Activated naive CD4-positive, alpha-beta T cell treated with anti-CD3 and anti-CD28 coated beads, Interleukin-2, amount 50 U/mL, for 16 hours (primary cell): ENCODE results near the gene EBI3.
"Not testable (repeated sequence)": the region's sequence is repeated elsewhere in the genome, so short reads cannot be mapped to it uniquely, and the experiment has no call there.

Source experiments
- DNase-seq: peaks from one replicate; pipeline ENCODE4 v3.0.0-alpha.2; 2020

EBI3 gene

DNA sequence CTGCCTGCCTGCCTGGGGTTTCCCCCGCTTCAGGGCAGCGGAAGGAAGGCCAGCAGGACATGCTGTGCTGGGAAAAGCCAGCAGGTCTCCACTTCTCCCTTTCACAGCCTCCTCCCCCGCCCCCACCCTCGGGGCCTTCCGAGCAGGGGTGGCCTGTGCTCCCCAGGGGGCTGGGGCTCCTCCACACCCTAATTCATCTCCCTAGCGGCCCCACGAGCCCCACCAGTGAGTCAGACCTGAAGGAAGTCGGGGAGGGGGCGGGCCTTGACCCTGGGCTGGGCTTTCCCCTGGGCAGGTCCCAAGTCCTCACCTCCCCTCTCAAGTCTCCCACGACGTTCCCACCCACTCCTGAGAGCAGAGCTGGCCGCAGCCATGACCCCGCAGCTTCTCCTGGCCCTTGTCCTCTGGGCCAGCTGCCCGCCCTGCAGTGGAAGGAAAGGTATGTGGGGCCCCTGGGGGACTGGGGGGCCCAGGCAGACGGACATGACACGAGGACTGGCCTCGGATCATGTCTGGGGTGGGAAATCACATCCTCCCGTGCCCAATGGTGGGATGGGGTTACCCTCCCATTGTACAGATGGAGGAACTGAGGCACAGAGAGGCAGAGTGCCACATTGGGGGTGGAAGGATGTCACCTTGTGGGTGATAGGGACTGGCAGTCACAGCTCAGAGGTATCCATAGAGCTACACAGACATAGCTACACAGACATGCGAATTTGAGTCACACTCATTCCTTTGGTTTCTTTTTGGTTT lies at the start of gene EBI3:
TSS of gene EBI3 (plus strand) at position 345 of the 753 bp plus-strand sequence. CDS start at position 373, 28 bp downstream.
- DNase-seq, result peak; percentile 23

DNA sequence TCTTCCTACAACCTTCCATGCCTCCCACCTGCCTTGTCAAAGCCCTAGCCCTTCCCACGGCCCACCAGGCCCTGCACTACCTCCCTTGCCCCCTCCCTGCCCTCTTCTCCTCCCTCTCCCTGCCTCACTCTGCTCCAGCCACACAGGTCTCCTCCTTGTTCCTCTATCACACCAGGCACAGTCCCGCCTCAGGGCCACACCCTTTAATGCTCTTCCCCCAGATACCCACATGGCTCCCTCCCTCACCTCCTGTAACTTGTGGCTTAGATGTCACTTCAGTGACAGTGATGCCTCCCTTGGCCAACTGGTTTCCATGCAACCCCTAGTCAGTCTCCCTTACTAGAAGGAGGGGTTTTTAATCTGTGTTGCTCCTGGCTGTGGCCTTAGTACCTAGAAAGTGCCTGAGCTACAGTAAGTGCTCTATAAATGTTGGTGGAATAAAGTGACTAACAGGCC lies 48.2 kb upstream of the EBI3 start:
- no peak for DNase-seq

DNA sequence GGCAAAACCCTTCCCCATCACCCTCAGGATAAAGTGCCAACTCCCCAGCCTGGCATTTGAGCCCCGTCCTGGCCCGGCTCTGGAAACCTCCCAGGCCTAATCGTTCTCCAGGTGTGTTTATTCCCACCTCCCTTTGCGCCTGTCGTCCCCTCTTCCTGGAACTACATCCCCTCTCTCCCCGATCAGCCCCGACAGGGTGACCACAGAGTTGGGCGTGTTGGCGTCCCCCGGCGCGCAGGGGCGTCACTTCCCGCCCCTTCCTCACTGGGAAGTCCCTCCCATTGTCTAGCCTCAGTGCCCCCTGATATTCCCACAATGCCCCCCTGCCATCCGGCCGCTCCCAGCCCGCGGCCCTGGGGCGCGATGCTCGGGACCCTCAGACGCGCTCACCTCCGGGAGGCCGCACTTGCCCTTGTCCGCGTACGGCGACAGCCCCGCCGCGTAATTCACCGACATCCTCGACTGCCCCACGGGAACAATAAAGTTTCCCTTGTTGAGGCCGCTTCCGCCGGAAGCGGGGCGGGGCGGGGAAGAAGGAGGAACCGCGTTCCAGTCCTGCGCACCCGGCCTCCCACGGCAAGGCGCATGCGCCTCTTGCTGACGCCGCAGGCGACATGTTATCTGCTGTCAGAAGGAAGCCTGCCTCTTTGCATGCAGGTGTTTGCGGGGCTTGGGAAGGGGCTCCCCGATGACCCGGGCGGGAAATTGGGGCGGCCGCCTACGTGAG lies 47.1 kb upstream of the EBI3 start, which contains the start of the genes ANKRD24 and SIRT6:
TSS of gene ANKRD24 (plus strand) at position 606 of the 727 bp plus-strand sequence. CDS start 3,737 bp downstream, outside the sequence.
TSS of gene SIRT6 (minus strand) at position 480 of the 727 bp plus-strand sequence. CDS start at position 456, 24 bp downstream.
- DNase-seq, result peak; percentile 97

DNA sequence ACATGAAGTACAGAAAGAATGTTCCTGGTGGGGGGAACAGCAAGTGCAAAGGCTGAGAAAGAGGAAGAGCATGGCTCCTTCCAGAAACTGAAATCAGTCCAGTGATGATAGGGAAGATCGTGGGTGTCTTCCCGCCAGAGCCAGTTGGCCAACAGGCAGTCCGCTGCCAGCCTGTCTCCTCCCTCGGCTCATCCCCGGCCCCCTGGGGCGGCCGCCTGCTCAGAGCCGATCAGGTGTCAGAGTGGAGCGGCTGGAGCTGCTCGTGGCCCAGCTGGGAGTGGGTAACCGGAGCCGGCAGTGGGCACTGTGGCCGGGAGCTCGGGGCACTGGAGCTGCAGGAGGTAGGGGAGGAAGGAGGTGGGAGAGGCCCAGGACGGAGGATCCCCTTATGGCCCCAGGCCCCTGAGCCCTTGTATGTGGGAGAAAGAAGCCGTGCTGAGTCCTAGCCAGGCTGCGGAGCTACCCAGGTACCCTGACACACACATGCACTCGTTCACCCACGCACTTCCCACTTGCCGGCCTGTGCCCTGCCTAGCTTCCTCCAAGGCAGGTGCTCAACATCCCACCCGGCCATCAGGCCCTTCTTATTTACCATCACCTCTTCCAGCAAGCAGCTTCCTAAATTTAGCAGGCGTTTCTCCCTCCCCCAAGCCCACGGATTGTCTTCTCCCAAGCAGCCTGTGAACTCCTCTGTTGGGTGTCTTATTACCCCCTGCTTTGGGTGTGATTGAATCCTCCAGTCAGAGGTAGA lies 45.2 kb upstream of the EBI3 start:
- DNase-seq, result no peak

DNA sequence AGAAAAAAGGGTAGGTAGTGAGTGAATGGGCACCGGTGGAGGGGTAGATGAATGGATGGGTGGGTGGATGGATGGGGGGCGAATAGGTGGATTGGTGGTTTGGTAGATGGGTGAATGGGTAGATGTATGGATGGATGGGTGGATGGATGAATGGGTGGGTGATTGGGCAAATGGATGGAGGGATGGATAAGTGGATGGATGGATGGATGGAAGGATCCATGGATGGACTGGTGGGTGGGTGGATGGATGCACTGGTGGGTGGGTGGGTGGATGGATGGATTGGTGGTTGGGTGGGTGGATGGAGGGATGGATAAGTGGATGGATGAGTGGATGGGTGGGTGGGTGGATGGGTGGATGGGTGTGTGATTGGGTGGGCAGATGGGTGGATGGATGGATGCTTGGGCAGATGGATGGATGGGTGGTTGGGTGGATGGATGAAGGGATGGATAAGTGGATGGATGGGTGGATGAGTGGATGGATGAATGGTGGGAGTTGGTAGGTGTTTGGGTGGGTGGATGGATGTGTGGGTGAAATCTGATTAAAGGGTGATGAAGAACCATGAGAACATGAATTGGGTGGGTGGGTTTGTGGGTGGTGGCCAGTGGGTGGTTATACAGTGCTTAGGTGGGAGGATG lies 44.5 kb upstream of the EBI3 start:
- no peak for DNase-seq

DNA sequence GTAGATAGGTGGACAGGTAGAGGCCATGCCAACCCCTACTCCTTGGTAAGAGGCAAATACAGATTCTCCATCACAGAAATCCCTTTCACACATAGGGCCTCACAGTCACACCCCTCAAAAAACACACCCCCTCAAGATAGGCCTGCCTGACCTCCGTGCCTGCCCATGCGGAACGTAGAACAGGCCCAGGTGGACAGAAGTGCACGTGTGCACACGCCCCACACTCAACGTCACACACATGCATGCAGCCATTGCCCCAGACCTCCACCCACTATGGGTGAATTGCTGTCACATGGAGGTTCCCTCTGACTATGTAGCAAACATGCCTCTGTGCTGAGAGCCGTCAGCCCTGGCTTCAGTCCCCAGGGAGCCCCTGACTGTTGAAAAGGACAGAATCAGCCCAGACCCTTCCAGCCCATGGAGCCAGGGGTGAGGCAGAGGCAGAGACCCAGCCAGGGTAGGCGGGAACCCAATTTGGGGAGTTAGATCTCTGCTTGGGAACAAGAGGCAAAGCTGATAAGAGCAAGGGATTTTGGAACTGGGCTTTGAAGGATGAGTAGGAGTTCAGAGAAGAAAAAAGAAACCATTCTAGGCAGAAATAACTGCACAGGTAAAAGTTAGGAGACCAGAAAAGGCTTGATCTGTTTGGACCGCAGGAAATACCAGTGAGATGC lies 43.8 kb upstream of the EBI3 start:
- no peak for DNase-seq

DNA sequence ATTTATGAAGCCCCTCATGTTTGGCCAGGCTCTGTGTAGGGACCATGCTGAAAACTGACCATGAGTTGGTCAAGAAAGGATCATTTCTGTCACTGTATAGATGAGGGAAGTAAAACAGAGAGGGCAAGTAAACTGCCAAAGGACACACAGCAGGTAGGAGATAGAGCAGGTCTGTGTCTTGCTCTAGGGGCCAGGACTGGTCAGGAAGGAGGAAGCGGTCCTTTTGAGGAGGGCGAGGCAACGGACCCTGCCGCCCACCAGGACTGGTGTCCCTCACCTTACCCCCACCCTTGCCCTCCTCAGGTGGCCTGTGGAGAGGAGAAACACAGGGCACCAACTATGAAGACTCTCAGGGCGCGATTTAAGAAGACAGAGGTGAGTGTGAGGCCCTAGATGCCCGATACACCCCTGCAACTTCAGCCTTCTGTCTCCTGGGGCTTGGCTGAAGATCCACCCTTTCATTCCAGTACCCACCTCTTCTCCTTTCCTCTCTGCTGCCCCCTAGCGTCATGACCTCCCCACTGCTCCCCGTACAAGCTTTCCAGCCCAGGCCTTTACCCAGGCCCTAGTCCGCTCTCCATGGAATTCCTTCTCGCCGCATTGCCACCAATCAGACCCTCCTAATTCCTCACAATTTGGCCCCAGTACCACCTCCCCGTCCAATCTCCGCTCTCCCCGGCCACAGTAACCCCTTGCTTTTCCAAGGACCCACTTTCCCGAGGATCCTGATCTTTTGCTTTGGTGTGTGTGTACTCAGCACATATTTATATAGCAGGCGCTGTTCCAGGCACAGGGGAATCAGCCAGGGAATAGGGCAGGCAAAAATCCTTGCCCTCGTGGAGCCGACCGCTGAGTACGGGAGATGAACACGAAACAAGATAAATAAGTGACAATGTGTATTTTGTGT lies 43.0 kb upstream of the EBI3 start:
- peak; percentile 78 for DNase-seq

DNA sequence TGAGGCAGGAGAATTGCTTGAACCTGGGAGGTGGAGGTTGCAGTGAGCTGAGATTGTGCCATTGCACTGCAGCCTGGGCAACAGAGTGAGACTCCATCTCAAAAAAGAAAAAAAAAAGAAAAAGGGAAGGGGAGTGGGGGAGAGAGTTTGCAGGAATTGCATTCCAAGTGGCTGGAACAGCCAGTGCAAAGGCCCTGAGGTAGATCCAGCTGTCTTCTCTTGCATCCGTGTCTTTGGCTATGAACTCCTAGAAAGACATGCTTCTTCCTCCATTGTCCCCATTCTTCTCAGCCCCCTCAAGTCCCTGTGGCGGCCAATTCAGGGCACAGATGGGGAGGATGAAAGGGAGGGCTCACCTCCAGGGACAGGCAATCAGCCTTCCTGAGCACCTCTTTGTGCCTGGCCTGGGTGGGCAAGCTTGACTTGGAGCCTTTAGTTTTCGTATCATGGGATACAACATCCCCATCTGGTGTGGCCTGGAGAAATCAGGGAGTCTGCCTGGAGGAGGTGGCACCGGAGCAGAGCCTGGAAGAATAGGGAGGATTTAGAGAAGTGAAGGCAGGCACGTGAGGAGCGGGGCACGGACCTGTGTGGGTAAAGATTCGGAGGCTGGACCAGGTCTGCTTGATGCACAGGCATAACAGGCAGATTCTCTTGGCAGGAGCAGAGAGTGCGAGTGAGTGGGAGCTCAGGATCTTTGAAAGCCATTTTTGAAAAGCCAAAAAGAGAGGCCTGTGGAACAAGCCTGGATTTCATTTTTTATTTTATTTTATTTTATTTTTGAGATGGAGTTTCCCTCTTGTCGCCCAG lies 41.8 kb upstream of the EBI3 start:
- DNase-seq, result no peak

DNA sequence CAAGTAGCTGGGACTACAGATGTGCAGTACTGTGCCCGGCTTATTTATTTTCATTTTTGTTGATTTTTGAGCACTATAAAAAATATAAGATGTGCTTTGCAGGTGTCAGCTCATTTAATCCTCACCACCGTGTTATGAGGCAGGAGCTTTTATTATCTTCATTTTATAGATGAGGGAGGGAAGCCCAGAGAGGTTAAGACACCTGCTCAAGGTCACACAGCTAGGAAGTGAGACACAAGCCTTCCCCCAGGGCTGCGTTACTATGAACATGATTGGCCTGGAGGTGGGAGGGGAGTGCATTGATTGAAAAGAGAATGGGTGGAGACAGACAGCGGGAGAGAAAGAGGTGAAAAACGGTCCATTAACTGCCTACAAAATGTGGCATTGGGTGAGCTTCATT lies 39.7 kb upstream of the EBI3 start:
- DNase-seq, result no peak

DNA sequence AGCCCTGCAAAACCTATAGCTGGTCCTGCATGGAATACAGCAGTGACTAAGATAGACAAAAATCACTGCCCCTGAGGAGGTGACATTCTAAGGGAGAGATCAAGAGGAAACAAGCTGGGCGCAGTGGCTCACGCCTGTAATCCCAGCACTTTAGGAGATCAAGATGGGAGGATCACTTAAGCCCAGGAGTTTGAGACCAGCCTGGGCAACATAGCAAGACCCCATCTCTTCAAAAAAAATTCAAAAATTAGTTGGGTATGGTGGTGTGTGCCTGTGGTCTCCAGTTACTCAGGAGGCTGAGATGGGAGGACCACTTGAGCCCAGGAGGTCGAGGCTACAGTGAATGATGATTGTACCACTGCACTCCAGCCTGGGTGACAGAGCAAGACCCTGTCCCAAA lies 36.8 kb upstream of the EBI3 start:
- DNase-seq, result not testable (repeated sequence)

DNA sequence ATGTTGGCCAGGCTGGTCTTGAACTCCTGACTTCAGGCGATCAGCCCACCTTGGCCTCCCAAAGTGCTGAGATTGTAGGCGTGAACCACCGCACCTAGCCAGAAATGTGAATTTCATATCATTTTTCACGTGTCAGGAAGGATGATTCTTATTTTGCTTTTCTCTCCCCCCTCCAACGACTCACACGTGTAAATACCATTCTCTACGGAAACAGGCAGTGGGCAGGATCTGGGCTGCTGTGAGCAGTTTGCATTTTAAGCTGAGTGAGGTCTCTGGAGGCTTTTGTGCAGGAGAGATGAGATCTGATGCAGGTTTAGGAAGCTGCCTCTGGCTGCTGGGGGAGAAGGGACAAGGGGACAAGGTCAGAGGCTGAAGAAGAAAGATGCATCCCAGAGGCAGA lies 35.0 kb upstream of the EBI3 start:
- no peak for DNase-seq

DNA sequence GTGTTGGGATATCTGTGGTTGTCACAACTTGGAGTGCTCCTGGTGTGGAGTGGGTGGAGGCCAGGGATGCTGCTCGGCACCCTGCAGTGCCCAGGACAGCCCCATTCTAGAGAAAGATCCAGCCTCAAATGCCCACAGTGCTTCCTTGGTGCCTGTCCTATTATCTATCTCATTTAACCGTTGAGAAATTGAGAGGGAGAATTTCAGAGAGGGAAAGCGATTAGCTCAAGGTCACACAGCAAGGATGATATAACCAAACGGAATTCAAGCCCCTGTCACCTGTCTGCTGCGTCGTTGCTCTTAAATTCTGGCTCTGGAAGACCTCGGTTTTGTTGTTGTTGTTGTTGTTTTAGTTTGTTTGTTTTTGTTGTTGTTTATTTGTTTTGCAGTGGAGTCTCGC lies 33.3 kb upstream of the EBI3 start:
- no peak for DNase-seq

DNA sequence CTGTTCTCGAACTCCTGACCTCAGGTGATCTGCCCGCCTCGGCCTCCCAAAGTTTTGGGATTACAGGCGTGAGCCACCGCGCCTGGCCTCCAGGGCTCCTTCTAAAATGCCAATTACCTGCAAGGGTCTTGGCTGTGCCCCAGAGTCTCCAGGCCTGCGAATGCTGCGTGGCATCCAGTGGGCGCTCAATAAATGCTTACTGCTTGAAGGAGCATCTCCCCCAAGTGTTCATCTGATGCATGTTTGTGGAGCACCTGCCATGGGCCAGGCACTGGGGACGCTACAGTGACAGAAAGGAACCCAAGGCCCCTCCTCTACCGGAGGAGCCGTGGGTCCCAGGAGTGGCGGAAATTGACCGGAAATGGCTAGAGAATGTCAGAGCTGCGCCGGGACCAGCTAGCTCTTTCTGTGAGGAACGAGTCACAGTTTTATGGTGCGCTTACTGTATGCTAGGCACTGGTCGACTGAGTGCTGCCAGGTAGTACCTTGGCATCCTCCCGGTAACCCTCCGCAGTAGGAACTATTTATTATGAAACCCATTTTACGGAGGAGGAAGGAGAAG lies 32.7 kb upstream of the EBI3 start:
- DNase-seq, result no peak

DNA sequence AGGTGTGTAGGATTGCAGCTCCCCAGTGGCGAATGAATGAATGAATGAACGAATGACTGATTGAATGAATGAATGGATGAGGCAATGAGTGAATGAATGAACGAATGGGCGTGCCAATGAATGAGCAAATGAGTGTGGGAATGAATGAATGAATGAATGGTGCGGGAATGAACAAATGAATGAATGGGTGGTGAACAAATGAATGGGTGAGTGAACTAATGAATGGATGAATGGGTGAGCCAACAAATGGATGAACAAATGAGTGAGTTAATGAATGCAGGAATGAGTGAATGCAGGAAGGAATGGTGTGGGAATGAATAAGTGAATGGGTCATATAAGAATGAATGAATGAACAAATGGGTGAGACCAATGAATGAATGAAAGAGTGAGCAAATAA lies 32.1 kb upstream of the EBI3 start:
- DNase-seq, result no peak

DNA sequence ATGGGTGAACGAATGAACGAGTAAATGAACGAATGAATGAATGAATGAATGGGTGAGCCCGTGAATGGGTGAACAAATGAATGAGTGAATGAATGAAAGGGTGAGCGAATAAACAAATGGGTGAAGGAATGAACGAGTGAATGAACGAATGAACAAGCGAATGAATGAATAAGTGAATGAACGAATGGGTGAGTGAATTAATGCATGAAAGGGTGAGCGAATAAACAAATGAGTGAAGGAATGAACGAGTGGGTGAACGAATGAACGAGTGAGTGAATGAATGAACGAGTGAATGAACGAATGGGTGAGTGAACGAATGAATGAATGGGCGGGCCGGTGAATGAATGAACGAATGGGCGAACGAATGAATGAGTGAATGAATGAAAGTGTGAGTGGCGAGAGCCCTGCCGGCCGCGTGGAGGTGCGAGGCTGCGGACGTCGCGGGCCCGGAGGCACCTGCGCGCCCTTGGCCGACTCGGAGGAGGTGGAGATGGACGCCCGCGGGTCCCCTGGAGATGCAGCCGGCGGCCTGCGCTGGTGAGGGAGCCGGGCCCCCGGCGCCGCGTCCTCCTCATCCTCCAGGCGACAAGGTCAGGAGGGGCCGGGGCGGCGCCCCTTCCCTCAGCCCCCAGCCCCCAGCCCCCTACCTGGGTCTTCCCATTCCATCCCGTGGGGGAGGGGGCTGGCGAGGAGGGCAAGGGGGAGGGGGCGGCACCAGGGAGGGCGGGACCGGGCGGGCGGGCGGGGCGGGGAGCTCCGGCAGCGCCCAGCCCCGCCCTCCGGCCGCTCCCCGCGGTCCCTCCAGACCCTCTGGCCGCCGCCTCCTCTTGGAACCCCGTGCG lies 31.5 kb upstream of the EBI3 start:
- DNase-seq, result no peak

DNA sequence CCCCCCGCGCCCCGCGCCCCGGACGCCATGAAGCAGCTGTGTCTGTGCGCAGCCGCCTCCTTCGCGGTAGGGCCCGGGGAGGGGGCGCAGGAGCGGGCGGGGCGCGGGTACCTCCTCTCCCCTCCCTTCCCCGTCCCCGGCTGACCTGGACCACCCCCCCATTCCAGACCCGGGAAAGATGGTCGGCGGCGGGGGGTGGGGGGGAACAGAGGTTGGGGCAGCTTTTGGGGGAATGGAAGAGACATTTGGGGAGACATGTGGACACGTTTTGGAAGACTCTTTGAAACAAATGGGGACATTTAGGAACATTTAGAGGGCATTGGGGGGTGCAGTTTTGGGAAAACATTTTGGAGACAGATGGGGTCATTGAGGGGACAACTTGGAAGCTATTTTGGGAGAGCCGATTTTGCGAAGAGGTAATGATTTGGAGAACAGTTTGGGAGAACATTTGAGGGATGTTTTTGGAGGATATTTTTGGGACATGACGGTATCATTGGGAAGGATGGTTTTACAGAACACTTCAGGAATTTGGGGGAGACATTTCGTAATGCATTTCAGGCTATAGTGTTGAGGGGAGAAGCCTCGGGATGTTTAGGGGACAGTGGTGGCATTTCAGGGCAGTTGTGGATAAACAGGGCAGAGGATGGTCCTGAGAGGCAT lies 30.7 kb upstream of the EBI3 start:
- DNase-seq, result no peak

DNA sequence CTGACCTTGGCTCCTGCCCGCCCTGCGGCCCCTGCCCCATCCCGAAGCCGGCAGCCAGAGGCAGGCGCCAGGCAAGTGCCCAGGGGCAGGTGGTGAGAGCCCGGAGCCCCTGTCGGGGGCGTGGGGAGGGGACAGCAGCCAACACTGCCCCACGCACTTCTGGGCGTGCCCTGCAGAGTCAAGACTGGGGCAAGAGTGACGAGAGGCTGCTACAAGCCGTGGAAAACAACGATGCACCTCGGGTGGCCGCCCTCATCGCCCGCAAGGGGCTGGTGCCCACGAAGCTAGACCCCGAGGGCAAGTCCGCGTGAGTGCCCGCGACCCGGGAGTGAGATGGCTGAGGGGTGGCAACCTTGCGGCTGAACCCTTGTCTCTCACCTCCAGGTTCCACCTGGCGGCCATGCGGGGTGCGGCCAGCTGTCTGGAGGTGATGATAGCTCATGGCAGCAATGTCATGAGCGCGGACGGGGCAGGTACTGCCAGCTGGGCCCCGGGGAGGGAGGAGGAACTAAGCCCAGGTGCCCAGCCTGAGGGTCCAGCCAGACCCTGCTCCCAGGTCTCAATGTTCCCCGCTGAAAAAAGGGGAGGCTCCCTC lies 29.5 kb upstream of the EBI3 start:
- no peak for DNase-seq
